Activated CD4-positive, CD25-positive, alpha-beta regulatory T cell treated with anti-CD3 and anti-CD28 coated beads, Interleukin-2, amount 50 U/mL, for 24 hours (primary cell): ENCODE measurements around the gene CEP104.

Experiments
- ATAC-seq, 2 donors: fragments of 150-1000 bp; cut with Tn5 transposase; one replicate each; pipeline ENCODE4 v1.10.0; 2021; ENCODE audit warnings: mild to moderate bottlenecking in 1 of 2, moderate library complexity in 1 of 2

The CEP104 gene

DNA sequence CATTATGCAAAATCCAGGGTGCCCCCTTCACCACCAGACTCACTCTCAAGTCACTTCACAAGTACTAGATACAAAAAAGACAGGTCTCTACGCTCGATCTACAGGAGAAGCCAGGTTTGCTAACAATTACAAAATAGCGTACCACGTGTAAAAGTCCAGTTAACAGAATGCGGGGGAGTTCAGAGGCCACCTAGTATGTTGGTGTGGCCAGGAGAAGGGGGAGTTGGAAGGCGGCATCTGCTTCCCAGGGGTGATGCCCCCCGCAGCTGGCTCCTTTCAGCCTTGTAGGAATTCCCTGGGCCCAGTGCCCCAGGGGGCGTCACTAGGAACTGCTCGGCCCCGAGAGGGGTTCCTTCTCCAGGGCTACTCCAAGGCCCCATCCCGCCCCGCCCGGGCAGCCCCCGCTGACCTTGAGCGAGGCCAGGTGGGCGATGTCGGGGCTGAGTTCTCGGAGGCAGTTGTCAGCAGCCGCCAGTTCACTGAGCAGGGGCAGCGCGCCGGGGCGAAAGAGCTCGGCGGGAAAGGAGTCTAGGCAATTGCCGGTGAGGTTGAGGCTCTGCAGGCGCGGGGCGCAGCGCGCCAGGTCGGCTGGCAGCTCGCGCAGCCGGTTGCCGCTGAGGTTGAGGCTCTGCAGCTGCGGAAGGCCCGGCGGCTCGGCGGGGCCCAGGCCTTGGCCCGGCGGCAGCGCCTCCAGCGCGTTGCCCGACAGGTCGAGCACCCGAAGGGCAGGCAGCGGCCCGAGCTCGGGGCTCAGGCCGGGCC, 61.4 kb downstream of the CEP104 start:
- peak in 1 of 2 donors; percentile 2 for ATAC-seq

DNA sequence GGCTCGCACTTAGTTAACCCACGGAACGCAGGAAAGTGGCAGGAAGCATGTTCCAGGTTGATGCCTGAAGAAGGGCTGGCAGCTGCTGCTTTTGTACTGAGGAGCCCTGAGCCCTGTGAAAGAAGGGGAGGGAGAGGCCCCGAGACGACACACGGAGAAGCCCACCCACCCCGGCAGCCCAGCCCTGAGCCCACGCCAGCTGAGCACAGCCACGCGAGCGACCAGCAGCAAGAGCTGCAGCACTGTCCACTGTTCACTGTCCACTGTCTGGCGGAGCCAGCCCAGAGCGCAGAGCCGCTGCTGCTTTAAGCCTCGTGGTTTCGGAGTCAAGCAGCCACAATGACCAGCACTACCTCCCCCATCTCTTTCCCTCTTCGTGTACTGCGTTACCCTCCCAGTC, 66.1 kb downstream of the CEP104 start:
- no peak for ATAC-seq

- no peak for ATAC-seq
Observed at GRCh38 chr1:3790500-3790923, 66.5 kb downstream of the CEP104 start.

DNA sequence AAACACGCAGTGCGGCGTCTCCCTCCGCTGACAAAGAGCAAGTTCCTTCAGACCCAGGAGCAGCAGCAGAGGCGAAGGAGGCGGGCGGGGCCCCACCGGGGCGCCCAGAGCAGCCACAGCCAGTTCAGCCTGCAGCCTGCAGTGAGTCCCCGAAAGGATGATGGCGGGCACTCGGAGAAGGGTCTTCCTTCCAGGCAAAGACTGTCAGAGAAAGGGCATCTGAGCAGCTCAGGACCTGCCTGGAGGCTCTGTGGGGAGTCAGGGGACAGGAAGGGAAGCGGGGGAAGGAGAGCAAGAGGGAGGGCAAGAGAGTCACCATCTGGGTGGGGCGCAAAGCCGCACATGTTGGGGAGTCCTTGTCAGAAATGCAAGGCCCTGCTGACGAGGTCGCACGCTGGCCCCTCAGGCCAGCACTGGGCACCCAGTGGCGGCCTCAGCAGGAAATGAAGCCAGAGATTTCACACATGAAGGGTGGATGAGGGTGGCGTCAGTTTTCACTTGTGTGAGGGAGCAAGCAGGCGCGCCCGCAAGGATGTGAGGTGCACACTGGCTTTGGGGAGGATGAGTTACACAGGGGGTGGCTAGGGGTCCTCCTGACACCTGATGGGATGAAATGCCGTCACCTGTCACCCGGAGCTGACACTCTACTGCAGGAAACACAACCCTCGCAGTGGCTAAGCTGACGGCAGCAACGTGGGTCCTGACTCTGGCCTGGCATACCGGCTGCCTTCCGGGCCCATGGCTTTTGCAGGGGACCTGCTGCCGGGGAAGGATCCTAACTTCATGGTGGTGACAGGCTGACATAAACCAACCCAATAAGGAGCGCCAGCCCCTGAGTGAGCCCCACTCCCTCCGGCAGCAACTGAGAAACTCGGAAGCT, 67.3 kb downstream of the CEP104 start:
- ATAC-seq: no peak

GRCh38 chr1:3788756-3789420, 68.1 kb downstream of the CEP104 start:
- no peak for ATAC-seq

DNA sequence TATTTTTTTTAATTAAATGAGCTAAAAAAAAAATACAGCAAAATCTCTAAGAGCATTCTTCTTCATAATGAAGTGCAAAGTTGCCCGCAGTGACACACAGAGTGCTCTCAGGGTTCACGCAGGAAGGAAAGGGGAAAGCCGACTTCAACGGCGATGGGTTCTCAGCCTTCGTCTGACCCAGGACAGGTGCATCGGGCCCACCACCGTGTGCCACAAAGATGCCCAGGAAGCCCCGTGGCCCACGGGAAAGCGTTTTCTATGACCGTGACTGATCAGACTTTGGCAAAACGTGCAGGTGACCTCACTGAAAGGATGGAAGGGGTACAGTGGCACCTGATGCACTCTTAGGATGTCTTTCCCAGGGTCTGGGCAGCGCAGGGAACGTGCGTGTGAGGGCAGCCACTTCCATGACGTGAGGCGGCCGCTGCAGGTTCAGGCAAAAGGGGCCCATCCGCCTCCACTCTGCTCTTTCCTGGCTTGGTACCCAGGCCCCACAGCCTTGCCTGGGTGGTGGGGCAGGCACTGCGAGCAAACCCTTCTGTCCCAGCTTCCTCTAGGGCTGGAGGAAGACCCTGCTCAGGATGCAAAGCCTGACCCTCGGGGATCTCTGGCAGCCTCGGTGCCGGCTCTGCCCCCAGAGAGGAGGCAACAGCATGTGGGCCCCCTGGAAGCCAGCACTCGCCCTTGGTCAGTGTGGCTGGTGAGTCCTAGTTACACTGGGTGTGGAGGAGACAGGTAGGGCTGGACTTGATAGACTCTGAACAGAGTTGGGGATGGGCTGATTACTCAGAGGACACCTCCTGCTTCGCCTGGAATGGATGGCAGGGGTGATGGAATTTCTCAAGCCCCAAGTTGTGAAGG, 69.0 kb downstream of the CEP104 start:
- ATAC-seq: peak in 1 of 2 donors; percentile 9

DNA sequence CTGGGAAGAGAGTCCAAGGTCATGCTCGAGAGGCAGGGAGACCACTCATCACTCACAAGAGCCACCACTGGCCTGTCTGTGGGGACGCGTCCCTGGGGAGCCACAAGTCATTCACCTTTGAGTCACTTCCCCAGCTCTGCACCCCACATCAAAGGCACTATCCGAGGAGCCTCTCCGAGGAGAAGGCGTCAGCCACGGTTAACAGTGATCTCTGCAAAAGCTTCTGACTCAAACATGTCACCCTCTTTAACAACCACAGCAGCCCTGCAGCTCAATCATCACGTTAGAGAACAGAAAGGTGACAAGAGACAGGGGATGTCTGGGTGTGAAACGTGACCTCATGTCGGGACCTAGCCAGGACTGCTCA, 69.7 kb downstream of the CEP104 start:
- ATAC-seq: peak; percentile 95 to 96

DNA sequence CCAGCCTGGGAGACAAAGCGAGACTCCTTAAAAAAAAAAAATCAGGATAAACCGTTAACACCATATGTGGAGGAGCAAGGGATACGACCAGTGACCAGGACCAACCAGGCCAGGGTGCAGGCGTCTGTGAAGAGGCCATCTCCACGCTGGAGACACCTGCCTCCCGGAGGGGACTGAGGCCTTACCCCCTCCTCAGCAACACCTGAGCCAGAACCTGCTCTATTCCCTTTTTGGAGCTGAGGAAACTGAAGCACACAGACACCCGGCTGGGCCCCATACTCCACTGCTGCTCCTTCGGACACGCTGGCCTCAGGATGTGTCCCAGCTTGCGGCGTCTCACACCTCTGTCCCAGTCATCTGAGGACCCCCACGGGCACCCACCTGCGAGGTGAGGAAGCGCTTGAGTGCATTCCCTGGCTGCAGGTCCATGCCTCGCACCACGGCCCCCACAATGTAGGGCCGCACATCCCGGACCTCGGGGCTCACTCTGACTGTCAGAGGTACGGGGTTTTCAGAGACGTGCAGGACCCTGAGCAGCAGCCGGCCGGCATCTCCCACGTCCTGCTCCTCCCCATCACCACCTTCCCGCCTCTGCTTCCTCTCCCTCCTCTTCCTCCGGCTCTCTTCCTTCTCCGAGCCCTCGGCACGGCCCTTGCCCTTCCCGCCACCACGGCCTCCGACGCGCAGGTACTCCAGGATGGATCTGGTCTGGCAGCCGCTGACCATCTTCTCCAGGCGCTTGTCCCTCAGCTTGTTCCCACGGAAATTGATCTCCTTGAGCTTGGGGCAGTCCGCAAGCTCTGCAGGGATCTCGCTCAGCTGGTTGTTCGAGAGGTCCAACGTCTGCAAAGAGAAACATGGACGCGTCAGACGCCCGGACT, 70.3 kb downstream of the CEP104 start:
- ATAC-seq: no peak

DNA sequence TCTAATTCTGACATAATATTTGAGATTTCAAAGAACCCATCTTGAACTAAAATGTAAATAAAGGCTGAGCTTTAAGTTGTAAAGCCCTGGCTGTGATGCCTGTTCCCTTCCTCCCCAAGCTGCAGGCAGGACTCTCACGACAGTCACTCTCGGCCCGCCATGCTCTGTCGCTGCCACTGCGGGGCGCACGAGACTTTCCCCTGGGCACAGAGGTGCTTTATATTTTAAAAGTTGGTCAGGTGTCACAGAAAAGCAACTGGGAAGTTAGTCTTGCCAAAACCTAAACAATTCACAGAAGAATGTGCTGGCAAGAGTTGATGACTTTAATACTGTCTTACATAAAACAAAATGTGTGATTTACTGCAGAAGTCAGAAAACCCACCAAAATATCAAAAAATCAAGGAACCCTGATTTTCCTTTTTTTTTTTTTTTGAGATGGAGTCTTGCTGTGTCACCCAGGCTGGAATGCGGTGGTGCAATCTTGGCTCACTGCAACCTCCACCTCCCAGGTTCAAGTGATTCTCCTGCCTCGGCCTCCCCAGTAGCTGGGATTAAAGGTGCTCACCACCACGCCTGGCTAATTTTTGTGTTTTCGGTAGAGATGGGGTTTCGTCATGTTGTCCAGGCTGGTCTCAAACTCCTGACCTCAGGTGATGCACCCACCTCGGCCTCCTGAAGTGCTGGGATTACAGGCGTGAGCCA, 71.4 kb downstream of the CEP104 start:
- no peak for ATAC-seq

GRCh38 chr1:3785045-3785444, 72.0 kb downstream of the CEP104 start:
- ATAC-seq: no peak

GRCh38 chr1:3783651-3784474, 73.1 kb downstream of the CEP104 start:
- no peak for ATAC-seq

- no peak for ATAC-seq
Observed at GRCh38 chr1:3780901-3781300, 76.1 kb downstream of the CEP104 start.

GRCh38 chr1:3779912-3780416, 77.0 kb downstream of the CEP104 start:
- no peak for ATAC-seq

DNA sequence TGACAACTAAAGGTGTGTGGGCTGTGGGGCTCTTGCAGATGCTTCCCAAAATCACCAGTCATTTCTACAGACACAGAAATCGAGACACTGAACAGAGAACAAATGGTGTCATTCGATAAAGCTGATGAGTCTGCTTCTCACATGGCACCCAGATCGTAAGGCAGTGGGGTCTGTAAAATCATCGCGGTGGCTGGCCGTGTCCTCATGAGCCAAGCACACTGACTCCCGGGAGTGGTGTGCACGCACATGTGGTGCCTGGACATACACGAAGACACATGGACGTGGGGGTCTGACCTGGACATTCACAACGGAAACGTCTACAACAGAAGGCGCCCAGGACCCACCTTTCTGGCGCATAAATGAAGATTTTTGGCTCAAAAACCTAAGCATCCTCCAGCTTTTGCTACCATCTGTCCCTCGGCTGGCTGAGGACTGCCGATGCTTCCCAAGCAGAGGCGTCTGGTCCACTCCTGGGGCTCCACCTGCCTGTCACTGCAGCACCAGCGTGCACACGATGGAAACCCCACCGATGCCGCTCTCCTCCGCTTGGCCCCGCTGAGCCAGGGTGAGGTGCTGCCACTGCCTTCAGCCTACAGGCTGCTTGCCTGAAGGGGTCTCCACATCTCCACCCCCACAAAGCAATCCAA, 77.6 kb downstream of the CEP104 start:
- ATAC-seq: no peak

DNA sequence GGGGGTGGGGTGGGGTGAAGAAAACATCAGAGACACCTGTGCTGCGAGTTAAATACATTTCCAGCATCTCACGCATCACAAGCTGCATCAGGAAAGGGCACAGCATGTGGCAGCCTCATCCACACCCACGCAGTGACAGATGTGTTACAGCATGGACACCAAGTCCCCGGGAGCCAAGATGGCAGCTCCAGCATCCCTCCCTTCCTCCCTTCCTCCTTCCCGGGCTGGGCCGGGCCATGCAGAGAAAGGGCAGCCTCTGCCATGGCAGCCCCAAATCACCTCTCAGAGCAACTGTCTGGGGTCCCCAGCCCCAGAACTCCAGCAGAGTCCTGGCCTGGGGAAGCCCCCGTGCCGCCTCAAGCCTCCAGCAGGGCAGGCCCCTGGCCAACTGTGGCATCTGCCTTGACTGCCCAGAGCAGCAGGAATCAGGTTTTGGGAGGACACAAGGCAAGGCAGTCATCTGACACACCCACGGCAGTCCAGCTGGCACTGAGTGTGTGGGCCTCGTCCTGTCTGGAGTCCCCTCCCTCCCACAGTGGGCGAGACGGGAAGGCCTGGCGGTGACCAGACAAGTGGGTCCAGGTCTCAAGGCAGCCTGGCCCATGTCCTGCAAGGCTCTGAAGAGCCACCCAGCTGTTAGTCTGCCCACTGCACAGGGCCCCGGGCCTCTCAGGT, 78.3 kb downstream of the CEP104 start:
- no peak for ATAC-seq

DNA sequence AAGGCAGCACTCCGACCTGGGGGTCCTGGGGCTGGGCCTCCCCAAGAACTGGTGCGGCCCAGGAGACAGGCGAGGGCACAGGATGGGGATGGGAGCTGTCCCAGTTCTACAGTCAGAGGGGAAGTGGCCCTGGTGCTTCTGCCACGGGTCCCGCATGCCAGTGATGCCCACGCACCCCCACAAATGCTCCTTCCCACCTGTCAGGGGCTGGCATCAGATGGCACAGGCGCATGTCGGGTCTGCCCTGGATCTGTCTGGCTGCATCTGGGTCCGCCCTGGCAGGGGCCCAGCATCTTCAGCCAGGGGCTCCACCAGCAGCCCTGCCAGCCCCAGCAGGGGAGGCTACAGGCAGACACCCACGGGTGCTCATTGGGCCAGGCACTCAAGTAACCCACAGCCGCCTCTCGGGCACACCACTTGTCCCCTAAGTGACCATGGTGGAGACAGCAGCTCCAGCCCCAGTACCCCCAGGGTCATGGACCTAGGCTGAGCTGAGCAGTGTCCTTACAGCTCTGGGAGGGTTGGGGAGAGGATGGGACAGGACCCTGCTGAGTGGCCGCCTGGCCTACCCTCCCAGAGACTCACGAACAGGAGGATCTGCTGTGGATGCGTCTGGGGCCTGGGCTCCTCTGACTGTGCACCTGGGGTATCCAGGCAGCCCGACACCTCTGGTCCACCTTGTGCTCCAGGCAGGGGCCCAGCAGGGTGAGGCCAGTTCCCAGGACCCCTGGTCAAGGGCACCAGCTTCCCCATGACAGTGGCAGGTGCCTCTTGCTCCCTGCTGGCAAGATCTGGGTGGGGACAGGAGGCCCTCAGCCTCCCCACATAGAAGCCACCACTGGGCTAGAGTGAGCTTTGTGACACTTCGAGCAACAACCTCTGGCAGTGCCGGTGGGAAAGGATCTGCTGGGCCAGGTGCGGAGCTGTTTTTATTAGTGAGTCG, 79.1 kb downstream of the CEP104 start:
- ATAC-seq: no peak

DNA sequence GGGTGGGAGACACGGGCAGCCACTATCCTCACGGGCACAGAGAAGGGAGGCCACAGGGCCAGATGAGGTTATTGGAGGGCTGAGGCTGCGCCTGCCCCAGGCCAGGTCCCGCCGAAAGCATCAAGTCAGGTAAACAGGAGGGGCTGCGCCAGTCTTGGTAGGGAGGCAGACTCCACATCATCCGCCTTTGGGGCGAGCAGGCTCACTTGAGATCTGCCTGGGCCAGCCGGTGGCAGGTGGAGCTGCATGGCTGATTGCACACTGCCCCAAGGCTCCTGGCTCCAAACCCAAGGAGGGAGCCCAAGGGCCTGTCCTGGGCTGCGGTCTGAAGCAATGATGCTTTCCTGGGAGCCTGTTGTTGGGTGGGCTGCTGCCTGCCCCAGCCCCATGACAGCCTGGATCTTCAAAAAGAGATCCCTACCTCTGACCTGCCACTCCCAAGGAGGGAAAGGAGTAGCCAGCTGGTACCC, 79.9 kb downstream of the CEP104 start:
- ATAC-seq: no peak
